ENCODE results near the gene TULP4.

GRCh38 chr6:158361068-158361467 is 48.8 kb downstream of the TULP4 start:
- no peak for TF ChIP-seq CTCF (IDR thresholded peaks at IDR 0.05)
- no peak for TF ChIP-seq EZH2phosphoT487 (IDR thresholded peaks at IDR 0.05)

Data from neural progenitor cell (in vitro differentiated cells).